H9 (cell line): ENCODE data around the gene CCDC88A. TPM values are rescaled to one million over a fixed set of nuclear protein-coding genes. Genes with fewer than 3 reads are reported as not detected.

Experiments used
- DNase-seq: peaks from one replicate; pipeline ENCODE4 v3.0.0-alpha.2; 2017
- H2AFZ ChIP-seq: one replicate; pipeline ENCODE4 v1.6.1; 2013; ENCODE audit warnings: mild to moderate bottlenecking, low read length, control low read depth, moderate library complexity
- H2AK5ac ChIP-seq: 2 replicates; pipeline ENCODE4 v1.6.1; 2013; ENCODE audit warnings: low read length, control low read depth, mixed read lengths; ENCODE audit not compliant: insufficient read length
- H2BK120ac ChIP-seq: one replicate; pipeline ENCODE4 v1.6.1; 2013; ENCODE audit warnings: low read depth, mild to moderate bottlenecking, low read length, control low read depth, inconsistent platforms; ENCODE audit not compliant: poor library complexity, severe bottlenecking
- H2BK12ac ChIP-seq: 2 replicates; pipeline ENCODE4 v1.6.1; 2013; ENCODE audit warnings: low read length, control low read depth, mixed read lengths, low read depth; ENCODE audit not compliant: insufficient read length
- H2BK15ac ChIP-seq: 2 replicates; pipeline ENCODE4 v1.6.1; 2013; ENCODE audit warnings: low read depth, low read length, control low read depth
- H2BK20ac ChIP-seq: one replicate; pipeline ENCODE4 v1.6.1; 2013; ENCODE audit warnings: low read depth, mild to moderate bottlenecking, low read length, control low read depth, inconsistent platforms; ENCODE audit not compliant: poor library complexity, severe bottlenecking
- H2BK5ac ChIP-seq: 2 replicates; pipeline ENCODE4 v1.6.1; 2013; ENCODE audit warnings: low read length, control low read depth, mixed read lengths; ENCODE audit not compliant: insufficient read length
- H3K14ac ChIP-seq: 2 replicates; pipeline ENCODE4 v1.6.1; 2013; ENCODE audit warnings: low read length, control low read depth; ENCODE audit not compliant: insufficient read depth
- H3K18ac ChIP-seq: 2 replicates; pipeline ENCODE4 v1.6.1; 2013; ENCODE audit warnings: low read depth, mild to moderate bottlenecking, mixed read lengths, low read length, control low read depth; ENCODE audit not compliant: insufficient read length
- H3K23ac ChIP-seq: 2 replicates; pipeline ENCODE4 v1.6.1; 2013; ENCODE audit warnings: low read length, control low read depth, mixed read lengths, low read depth; ENCODE audit not compliant: insufficient read length
- H3K23me2 ChIP-seq: 2 replicates; pipeline ENCODE4 v1.6.1; 2013; ENCODE audit warnings: low read depth, mild to moderate bottlenecking, mixed read lengths, low read length, control low read depth; ENCODE audit not compliant: insufficient read length, poor library complexity, severe bottlenecking
- H3K27ac ChIP-seq: 2 replicates; pipeline ENCODE4 v1.5.1; 2013; ENCODE audit warnings: low read length, control low read depth, mixed read lengths, low read depth; ENCODE audit not compliant: insufficient read length
- H3K27me3 ChIP-seq: 2 replicates; pipeline ENCODE4 v1.6.1; 2013; ENCODE audit warnings: low read length, control low read depth, inconsistent platforms; ENCODE audit not compliant: insufficient read depth
- H3K4ac ChIP-seq: 2 replicates; pipeline ENCODE4 v1.6.1; 2013; ENCODE audit warnings: low read depth, mild to moderate bottlenecking, control low read depth, inconsistent platforms, low read length, moderate library complexity
- H3K4me1 ChIP-seq: 2 replicates; pipeline ENCODE4 v1.6.1; 2013; ENCODE audit warnings: low read length, control low read depth, inconsistent platforms; ENCODE audit not compliant: insufficient read depth
- H3K4me2 ChIP-seq: 2 replicates; pipeline ENCODE4 v1.6.1; 2013; ENCODE audit warnings: low read length, control low read depth, mixed read lengths; ENCODE audit not compliant: insufficient read length, insufficient read depth
- H3K56ac ChIP-seq: 2 replicates; pipeline ENCODE4 v1.6.1; 2013; ENCODE audit warnings: low read depth, mild to moderate bottlenecking, mixed read lengths, low read length, control low read depth; ENCODE audit not compliant: insufficient read length
- H3K79me1 ChIP-seq: 2 replicates; pipeline ENCODE4 v1.6.1; 2013; ENCODE audit warnings: low read depth, mild to moderate bottlenecking, moderate library complexity, low read length, control low read depth, inconsistent platforms; ENCODE audit not compliant: insufficient read depth, poor library complexity, severe bottlenecking
- H3K79me2 ChIP-seq: 2 replicates; pipeline ENCODE4 v1.6.1; 2013; ENCODE audit warnings: low read length, control low read depth, inconsistent platforms; ENCODE audit not compliant: insufficient read depth
- H3K9ac ChIP-seq: 2 replicates; pipeline ENCODE4 v1.6.1; 2013; ENCODE audit warnings: low read length, control low read depth, mixed read lengths; ENCODE audit not compliant: insufficient read length; ENCODE audit errors: extremely low read depth
- H3K9me3 ChIP-seq: one replicate; pipeline ENCODE4 v1.6.1; 2013; ENCODE audit warnings: low read depth, low read length, inconsistent platforms; ENCODE audit not compliant: control insufficient read depth
- H3T11ph ChIP-seq: one replicate; pipeline ENCODE4 v1.6.1; 2013; ENCODE audit warnings: mild to moderate bottlenecking, low read length, control low read depth, inconsistent platforms
- H4K20me1 ChIP-seq: one replicate; pipeline ENCODE4 v1.6.1; 2013; ENCODE audit not compliant: control insufficient read depth, insufficient read length, insufficient read depth
- H4K5ac ChIP-seq: 2 replicates; pipeline ENCODE4 v1.6.1; 2013; ENCODE audit warnings: low read depth, mild to moderate bottlenecking, mixed read lengths, low read length, control low read depth; ENCODE audit not compliant: insufficient read length
- H4K8ac ChIP-seq: replicated peaks from 2 replicates; pipeline ENCODE4 v1.6.1; 2013; ENCODE audit warnings: low read length, control low read depth, mixed read lengths, low read depth; ENCODE audit not compliant: insufficient read length
- H4K91ac ChIP-seq: 2 replicates; pipeline ENCODE4 v1.6.1; 2013; ENCODE audit warnings: low read depth, mild to moderate bottlenecking, moderate library complexity, mixed read lengths, low read length, control low read depth; ENCODE audit not compliant: insufficient read length
- H3K27ac Mint-ChIP-seq, 3 experiments: 2 replicates in 2 of 3; 3 replicates in 1 of 3; pipeline ENCODE4 v1.8.0; 2020 to 2021; ENCODE audit warnings: mixed read lengths in 3 of 3, mild to moderate bottlenecking in 1 of 3, moderate library complexity in 1 of 3
- H3K27me3 Mint-ChIP-seq: 2 replicates; pipeline ENCODE4 v1.8.0; 2021; ENCODE audit warnings: low read depth, mild to moderate bottlenecking, moderate library complexity, mixed read lengths
- H3K36me3 Mint-ChIP-seq, 3 experiments: 2 replicates in 2 of 3; 3 replicates in 1 of 3; pipeline ENCODE4 v1.8.0; 2020 to 2021; ENCODE audit warnings: low read depth in 3 of 3, mixed read lengths in 3 of 3; ENCODE audit not compliant: insufficient read depth in 1 of 3
- H3K4me1 Mint-ChIP-seq, 2 experiments: 2 replicates each; pipeline ENCODE4 v1.8.0; 2020; ENCODE audit warnings: mixed read lengths in 2 of 2
- H3K4me3 Mint-ChIP-seq, 2 experiments: 2 replicates in 1 of 2; 3 replicates in 1 of 2; pipeline ENCODE4 v1.8.0; 2020 to 2021; ENCODE audit warnings: mild to moderate bottlenecking in 2 of 2, mixed read lengths in 2 of 2, moderate library complexity in 1 of 2
- H3K9me3 Mint-ChIP-seq, 2 experiments: 2 replicates in 1 of 2; 3 replicates in 1 of 2; pipeline ENCODE4 v1.8.0; 2020; ENCODE audit warnings: mild to moderate bottlenecking in 2 of 2, mixed read lengths in 2 of 2, moderate library complexity in 1 of 2
- WGBS: extraction: QIAGEN DNeasy Blood & Tissue Kit; methylation state at CpG from one replicate; pipeline ENCODE4 v1.1.7; 2013; ENCODE audit warnings: missing lambda C conversion rate, low lambda C conversion rate, mixed read lengths; ENCODE audit not compliant: insufficient read length; ENCODE audit errors: extremely low coverage; 5-methylcytosine and 5-hydroxymethylcytosine counted together
- total RNA-seq: library from RNA; stranded (reverse); gene quantifications from 2 replicates; pipeline ENCODE4 v1.2.1, GENCODE V29; 2021
- TF ChIP-seq, protein P1 (sequence below): fragments of 200-600 bp; sonication (generic); conservative IDR thresholded peaks from 3 replicates; pipeline ENCODE4 v1.8.0; 2021; ENCODE audit warnings: antibody characterized with exemption, mild to moderate bottlenecking

Gene CCDC88A
- total RNA-seq, 1 experiment from 2014 or later: 91.8 TPM

DNA sequence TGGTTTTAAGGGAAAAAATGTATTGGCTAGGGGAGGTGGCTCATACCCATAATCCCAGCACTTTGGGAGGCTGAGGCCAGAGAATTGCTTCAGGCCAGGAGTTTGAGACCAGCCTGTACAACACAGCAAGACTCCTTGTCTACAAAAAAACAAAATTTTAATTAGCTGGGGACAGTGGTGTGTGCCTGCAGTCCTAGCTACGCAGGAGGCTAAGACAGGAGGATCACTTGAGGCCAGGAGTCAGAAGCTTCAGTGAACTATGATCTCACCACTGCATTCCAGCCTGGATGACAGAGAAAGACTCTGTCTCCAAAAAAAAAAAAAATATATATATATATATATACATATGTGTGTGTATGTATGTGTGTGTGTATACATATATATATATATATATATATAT is 18.5 kb downstream of the CCDC88A start:
- no peak overlapping the region for H3K23ac ChIP-seq
- H4K5ac ChIP-seq: no peak overlapping the region
- no peaks in the 10 kb centered on the region for H3K23me2 ChIP-seq
- H4K20me1 ChIP-seq: no peaks in the 10 kb centered on the region
- H3K4ac ChIP-seq: no peak overlapping the region
- TF ChIP-seq, protein P1, sequence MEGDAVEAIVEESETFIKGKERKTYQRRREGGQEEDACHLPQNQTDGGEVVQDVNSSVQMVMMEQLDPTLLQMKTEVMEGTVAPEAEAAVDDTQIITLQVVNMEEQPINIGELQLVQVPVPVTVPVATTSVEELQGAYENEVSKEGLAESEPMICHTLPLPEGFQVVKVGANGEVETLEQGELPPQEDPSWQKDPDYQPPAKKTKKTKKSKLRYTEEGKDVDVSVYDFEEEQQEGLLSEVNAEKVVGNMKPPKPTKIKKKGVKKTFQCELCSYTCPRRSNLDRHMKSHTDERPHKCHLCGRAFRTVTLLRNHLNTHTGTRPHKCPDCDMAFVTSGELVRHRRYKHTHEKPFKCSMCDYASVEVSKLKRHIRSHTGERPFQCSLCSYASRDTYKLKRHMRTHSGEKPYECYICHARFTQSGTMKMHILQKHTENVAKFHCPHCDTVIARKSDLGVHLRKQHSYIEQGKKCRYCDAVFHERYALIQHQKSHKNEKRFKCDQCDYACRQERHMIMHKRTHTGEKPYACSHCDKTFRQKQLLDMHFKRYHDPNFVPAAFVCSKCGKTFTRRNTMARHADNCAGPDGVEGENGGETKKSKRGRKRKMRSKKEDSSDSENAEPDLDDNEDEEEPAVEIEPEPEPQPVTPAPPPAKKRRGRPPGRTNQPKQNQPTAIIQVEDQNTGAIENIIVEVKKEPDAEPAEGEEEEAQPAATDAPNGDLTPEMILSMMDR: no peak
- no peaks in the 10 kb centered on the region for H3K9me3 Mint-ChIP-seq
- H3K4me3 Mint-ChIP-seq: no peak overlapping the region
- H3K56ac ChIP-seq: no peak overlapping the region
- no peak overlapping the region for H2AK5ac ChIP-seq
- no peak overlapping the region for H2BK20ac ChIP-seq
- H2BK120ac ChIP-seq: no peak overlapping the region
- H2BK15ac ChIP-seq: no peak overlapping the region
- no peak overlapping the region for H2AFZ ChIP-seq
- no peak overlapping the region for H3K27ac Mint-ChIP-seq
- no peak overlapping the region for H3K27ac ChIP-seq
- no peaks in the 10 kb centered on the region for H3K79me1 ChIP-seq
- no CpG with 5 or more reads among the region's 1 CpG for WGBS
- H3K79me2 ChIP-seq: no peaks in the 10 kb centered on the region; the same call in 1 of the 2 replicates
- H3K27me3 ChIP-seq: no peaks in the 10 kb centered on the region
- no peaks in the 10 kb centered on the region for H3K27me3 Mint-ChIP-seq
- H3K4me1 Mint-ChIP-seq: peaks cover 0 to 4% of the 10 kb centered on the region in 2 experiments; a peak in 2 of 4 replicates
- H3K9ac ChIP-seq: no peak overlapping the region
- no peak overlapping the region for H3K4me2 ChIP-seq
- H2BK5ac ChIP-seq: no peak overlapping the region
- peaks cover 4 to 23% (median 12%) of the 10 kb centered on the region in 3 experiments; a peak in 6 of 7 replicates for H3K36me3 Mint-ChIP-seq
- H4K91ac ChIP-seq: no peak overlapping the region
- no peak overlapping the region for H3K18ac ChIP-seq
- H3K9me3 ChIP-seq: no peaks in the 10 kb centered on the region
- H4K8ac ChIP-seq: no peak overlapping the region
- no peak overlapping the region for H2BK12ac ChIP-seq
- H3T11ph ChIP-seq: no peak overlapping the region
- H3K14ac ChIP-seq: no peak overlapping the region
- no peaks in the 10 kb centered on the region; the same call in 1 of the 2 replicates for H3K4me1 ChIP-seq
- DNase-seq: no peak
